Tibial nerve (tissue), 4 donors: ENCODE data around the gene INF2.

Experiments
- CTCF ChIP-seq, 5 experiments: fragments of 200-600 bp in 3 of 5; fragments of 450-650 bp in 2 of 5; sonication (generic) in 3 of 5; IDR thresholded peaks; one replicate each; pipeline ENCODE4 v1.5.1; 2016 to 2019; ENCODE audit warnings: antibody characterized with exemption in 5 of 5, mild to moderate bottlenecking in 3 of 5, moderate library complexity in 2 of 5
- EP300 ChIP-seq, 2 donors: sonication (generic); formaldehyde crosslinking; IDR thresholded peaks; one replicate each; pipeline ENCODE4 v1.6.1; 2017; ENCODE audit warnings: antibody characterized with exemption in 2 of 2, mild to moderate bottlenecking in 1 of 2
- POLR2A ChIP-seq, 2 donors: fragments of 450-650 bp; IDR thresholded peaks; one replicate each; pipeline ENCODE4 v1.6.1; 2017; ENCODE audit warnings: antibody characterized with exemption in 2 of 2, mild to moderate bottlenecking in 2 of 2, moderate library complexity in 2 of 2

GRCh38 chr14:104718871-104719270 is 29.5 kb downstream of the INF2 start:
- TF ChIP-seq CTCF (IDR thresholded peaks at IDR 0.05) (no peak), POLR2A (IDR thresholded peaks at IDR 0.05) (no peak), EP300 (IDR thresholded peaks at IDR 0.05) (no peak)
